ENCODE data around the gene MAS1L.

The MAS1L gene

GRCh38 chr6:29509711-29510110, 22.0 kb upstream of the MAS1L start:
- DNase-seq: no peak

- no peak for DNase-seq
These were observed 21.5 kb upstream of the MAS1L start for GRCh38 chr6:29509239-29509638.

GRCh38 chr6:29507319-29507718, 19.6 kb upstream of the MAS1L start:
- no peak for DNase-seq

GRCh38 chr6:29506446-29507067, 18.8 kb upstream of the MAS1L start:
- no peak for DNase-seq

GRCh38 chr6:29505808-29506207, 18.1 kb upstream of the MAS1L start:
- no peak for DNase-seq

GRCh38 chr6:29504961-29505360, 17.2 kb upstream of the MAS1L start:
- no peak for DNase-seq

- no peak for DNase-seq
These were observed 14.8 kb upstream of the MAS1L start for GRCh38 chr6:29502597-29502996.

GRCh38 chr6:29502181-29502580, 14.4 kb upstream of the MAS1L start:
- DNase-seq: no peak

- DNase-seq: no peak
These were observed 13.3 kb upstream of the MAS1L start for GRCh38 chr6:29501106-29501505.

- DNase-seq: no peak
These were observed 12.8 kb upstream of the MAS1L start for GRCh38 chr6:29500594-29500993.

GRCh38 chr6:29499704-29500103, 11.9 kb upstream of the MAS1L start:
- no peak for DNase-seq

- no peak for DNase-seq
These were observed 9.2 kb upstream of the MAS1L start for GRCh38 chr6:29496961-29497360.

- DNase-seq: no peak
These were observed 7.8 kb upstream of the MAS1L start for GRCh38 chr6:29495571-29495970.

- no peak for DNase-seq
These were observed 6.4 kb upstream of the MAS1L start for GRCh38 chr6:29494131-29494530.

- DNase-seq: no peak
These were observed 5.5 kb upstream of the MAS1L start for GRCh38 chr6:29493261-29493660.

- no peak for DNase-seq
These were observed 3.8 kb upstream of the MAS1L start for GRCh38 chr6:29491574-29491973.

- no peak for DNase-seq
These were observed 2.8 kb upstream of the MAS1L start for GRCh38 chr6:29490552-29490951.

GRCh38 chr6:29490055-29490454, 2.3 kb upstream of the MAS1L start:
- no peak for DNase-seq

- no peak for DNase-seq
These were observed 1.5 kb upstream of the MAS1L start for GRCh38 chr6:29489286-29489685.

- no peak for DNase-seq
These were observed 1.1 kb upstream of the MAS1L start for GRCh38 chr6:29488874-29489273.

- no peak for DNase-seq
These were observed 625 bp downstream of the MAS1L start for GRCh38 chr6:29487131-29487530.

GRCh38 chr6:29486577-29486976, 1.2 kb downstream of the MAS1L start:
- no peak for DNase-seq

GRCh38 chr6:29483735-29484134, 4.0 kb downstream of the MAS1L start:
- no peak for DNase-seq

- DNase-seq: no peak
These were observed 4.6 kb downstream of the MAS1L start for GRCh38 chr6:29483186-29483585.

GRCh38 chr6:29479560-29479959, 8.2 kb downstream of the MAS1L start:
- no peak for DNase-seq

GRCh38 chr6:29478740-29479139, 9.0 kb downstream of the MAS1L start:
- no peak for DNase-seq

Data from NCI-H1930 (cell line).